ENCODE results near the gene ADA. TPM values are rescaled to one million over a fixed set of nuclear protein-coding genes. Genes with fewer than 3 reads are reported as not detected.
A peak's percentile ranks its signal among the peaks of the same experiment; 100 is the strongest.

Gene ADA
- total and polyA plus RNA-seq, 2 of the 4 experiments (the other 2 are of a cell fraction) = 8.1 to 11.0 TPM

DNA sequence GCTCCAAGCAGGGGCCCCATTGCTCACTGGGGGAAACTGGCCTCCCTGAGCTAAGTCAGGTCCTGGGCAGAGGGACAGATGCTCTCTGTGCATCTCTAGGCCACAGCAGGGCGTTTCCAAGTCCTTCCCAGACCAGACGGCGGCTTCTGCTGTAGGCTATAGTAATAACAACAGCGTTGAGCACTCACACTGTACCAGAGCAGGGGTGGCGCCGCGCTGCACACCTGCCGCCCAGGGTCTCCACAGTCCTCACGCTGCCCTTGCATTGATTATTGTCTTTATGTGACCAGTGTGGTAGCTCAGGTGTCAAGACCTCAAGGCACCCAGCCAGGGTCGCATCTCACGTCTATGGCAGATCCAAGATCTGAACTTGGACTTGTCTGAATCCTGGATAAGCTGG is 48.8 kb upstream of the ADA start:
- Histone ChIP-seq H4K5ac (ENCODE audit: low read depth, low read length) (no peak overlapping the region), H3K9me1 (ENCODE audit: insufficient read depth, low read length) (peaks cover 11% of the 10 kb centered on the region), H3K27ac (ENCODE audit: insufficient read depth, low read length) (no peak overlapping the region), H2BK20ac (ENCODE audit: low read depth, low read length) (no peak overlapping the region), H3K9me3 (ENCODE audit: control insufficient read depth, insufficient read depth, low read length) (peaks cover 6% of the 10 kb centered on the region; the same call in 1 of the 2 replicates), H3K27me3 (ENCODE audit: control insufficient read depth, insufficient read depth, low read length) (no peaks in the 10 kb centered on the region), H3K4ac (ENCODE audit: low read depth, low read length) (no peak overlapping the region; the same call in 1 of the 2 replicates), H3K18ac (ENCODE audit: low read depth, low read length) (no peak overlapping the region; the same call in 1 of the 2 replicates), H2BK5ac (ENCODE audit: low read depth, low read length, poor library complexity, severe bottlenecking) (no peak overlapping the region), H2AK9ac (replicated peaks; ENCODE audit: low read depth, low read length, poor library complexity) (no peak overlapping the region), H3K23ac (ENCODE audit: low read depth, low read length) (no peak overlapping the region), H3K4me3 (ENCODE audit: insufficient read depth, low read depth, low read length) (no peak overlapping the region), H2BK120ac (ENCODE audit: low read depth, low read length) (no peak overlapping the region), H4K91ac (ENCODE audit: insufficient read depth, low read depth, low read length) (peak overlapping the region; percentile 17; the same call in 1 of the 2 replicates), H3K14ac (replicated peaks; ENCODE audit: low read depth, low read length) (no peak overlapping the region), H3K4me2 (ENCODE audit: low read depth, low read length) (no peak overlapping the region), H3K4me1 (ENCODE audit: control insufficient read depth, insufficient read depth, low read length) (peaks cover 45% of the 10 kb centered on the region), H2BK15ac (ENCODE audit: low read depth, low read length) (no peak overlapping the region), H3K36me3 (ENCODE audit: control insufficient read depth, insufficient read depth, low read length) (no peaks in the 10 kb centered on the region), H2AFZ (replicated peaks; ENCODE audit: low read length, poor library complexity) (no peak overlapping the region), H4K8ac (ENCODE audit: low read depth in 2 of 2, low read length in 2 of 2) (no peak overlapping the region), H3K56ac (ENCODE audit: extremely low read depth, insufficient read depth, low read length) (no peak overlapping the region), H2AK5ac (ENCODE audit: low read depth, low read length) (peak overlapping the region; percentile 35; the same call in 1 of the 2 replicates), H3K9ac (ENCODE audit: low read depth, low read length) (no peak overlapping the region), H4K20me1 (ENCODE audit: insufficient read depth, low read length) (no peaks in the 10 kb centered on the region), H3K79me1 (ENCODE audit: low read depth in 1 of 2, low read length in 2 of 2) (no peaks in the 10 kb centered on the region)
- ATAC-seq (ENCODE audit: low read depth) = no peak
- in situ Hi-C loops (cut with MboI; ENCODE audit: low sequenced_read_pairs) = no loop called here
- BruUV-seq (replicated peaks) = no TSS peak
- ChIA-PET POLR2A (ENCODE audit: unreplicated experiment) (no interaction called here), CTCF (interaction anchor here (3.8 kb wide), 1 partner anchor 12 kb away, joined by 12 read pairs; no protein-coding TSS in a partner anchor)
- intact Hi-C loops (cut with micrococcal nuclease) = no loop called here
- DNase-seq = no peak
- no peak for TF ChIP-seq MAZ (IDR thresholded peaks at IDR 0.05; ENCODE audit: borderline replicate concordance, low read depth, low read length)
- no peak for TF ChIP-seq RCOR1 (IDR thresholded peaks at IDR 0.05; ENCODE audit: insufficient replicate concordance, low read length)
- TF ChIP-seq POLR2A (IDR thresholded peaks at IDR 0.05; ENCODE audit: low read depth, low read length) = no peak
- no peak for TF ChIP-seq CHD1 (IDR thresholded peaks at IDR 0.05; ENCODE audit: low read depth, low read length)
- no peak for TF ChIP-seq BHLHE40 (IDR thresholded peaks at IDR 0.05; ENCODE audit: low read depth, low read length)
- WGBS, 2 experiments (ENCODE audit: extremely low coverage in 2 of 2, insufficient read length in 1 of 2) = 85% methylated on average over 8 of the region's 11 CpGs; no CpG with 5 or more reads in 1 of the 2 experiments
- dilution Hi-C loops (cut with HindIII; ENCODE audit: low sequenced_read_pairs, unreplicated experiment) = no loop called here
